ENCODE results near the gene ACSS1.

- no peak for TF ChIP-seq GATA1 (IDR thresholded peaks at IDR 0.05; ENCODE audit: low read depth, low read length)
- no peak for TF ChIP-seq POLR2A (IDR thresholded peaks at IDR 0.05; ENCODE audit: low read length)
Observed at GRCh38 chr20:25012616-25013189, 45.2 kb downstream of the ACSS1 start.

Data from erythroblast (primary cell).